PC-3 (cell line): ENCODE data around the gene CSNK2A2.

Experiments
- EZH2phosphoT487 ChIP-seq: fragments of 300-600 bp; sonication (generic); IDR thresholded peaks from 2 replicates; pipeline ENCODE4 v1.6.1; 2018; ENCODE audit warnings: mild to moderate bottlenecking, antibody characterized with exemption, low read length, borderline replicate concordance
- TF ChIP-seq, protein P1 (sequence below): fragments of 300-600 bp; sonication (generic); conservative IDR thresholded peaks from 2 replicates; pipeline ENCODE4 v1.5.1; 2017; ENCODE audit warnings: antibody characterized with exemption, low read depth, mild to moderate bottlenecking, low read length

GRCh38 chr16:58125781-58126335, 72.0 kb downstream of the CSNK2A2 start:
- TF ChIP-seq, protein P1, sequence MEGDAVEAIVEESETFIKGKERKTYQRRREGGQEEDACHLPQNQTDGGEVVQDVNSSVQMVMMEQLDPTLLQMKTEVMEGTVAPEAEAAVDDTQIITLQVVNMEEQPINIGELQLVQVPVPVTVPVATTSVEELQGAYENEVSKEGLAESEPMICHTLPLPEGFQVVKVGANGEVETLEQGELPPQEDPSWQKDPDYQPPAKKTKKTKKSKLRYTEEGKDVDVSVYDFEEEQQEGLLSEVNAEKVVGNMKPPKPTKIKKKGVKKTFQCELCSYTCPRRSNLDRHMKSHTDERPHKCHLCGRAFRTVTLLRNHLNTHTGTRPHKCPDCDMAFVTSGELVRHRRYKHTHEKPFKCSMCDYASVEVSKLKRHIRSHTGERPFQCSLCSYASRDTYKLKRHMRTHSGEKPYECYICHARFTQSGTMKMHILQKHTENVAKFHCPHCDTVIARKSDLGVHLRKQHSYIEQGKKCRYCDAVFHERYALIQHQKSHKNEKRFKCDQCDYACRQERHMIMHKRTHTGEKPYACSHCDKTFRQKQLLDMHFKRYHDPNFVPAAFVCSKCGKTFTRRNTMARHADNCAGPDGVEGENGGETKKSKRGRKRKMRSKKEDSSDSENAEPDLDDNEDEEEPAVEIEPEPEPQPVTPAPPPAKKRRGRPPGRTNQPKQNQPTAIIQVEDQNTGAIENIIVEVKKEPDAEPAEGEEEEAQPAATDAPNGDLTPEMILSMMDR = no peak
- TF ChIP-seq EZH2phosphoT487 = no peak
